ENCODE data around the gene SBNO1. TPM values are rescaled to one million over a fixed set of nuclear protein-coding genes. Genes with fewer than 3 reads are reported as not detected.
A peak's percentile ranks its signal among the peaks of the same experiment; 100 is the strongest.

Gene SBNO1
- total and polyA plus RNA-seq, 2 donors (not counting 3 experiments of a cell fraction or from before 2014, with no cell fraction given) = 4.8 to 34.2 TPM

DNA sequence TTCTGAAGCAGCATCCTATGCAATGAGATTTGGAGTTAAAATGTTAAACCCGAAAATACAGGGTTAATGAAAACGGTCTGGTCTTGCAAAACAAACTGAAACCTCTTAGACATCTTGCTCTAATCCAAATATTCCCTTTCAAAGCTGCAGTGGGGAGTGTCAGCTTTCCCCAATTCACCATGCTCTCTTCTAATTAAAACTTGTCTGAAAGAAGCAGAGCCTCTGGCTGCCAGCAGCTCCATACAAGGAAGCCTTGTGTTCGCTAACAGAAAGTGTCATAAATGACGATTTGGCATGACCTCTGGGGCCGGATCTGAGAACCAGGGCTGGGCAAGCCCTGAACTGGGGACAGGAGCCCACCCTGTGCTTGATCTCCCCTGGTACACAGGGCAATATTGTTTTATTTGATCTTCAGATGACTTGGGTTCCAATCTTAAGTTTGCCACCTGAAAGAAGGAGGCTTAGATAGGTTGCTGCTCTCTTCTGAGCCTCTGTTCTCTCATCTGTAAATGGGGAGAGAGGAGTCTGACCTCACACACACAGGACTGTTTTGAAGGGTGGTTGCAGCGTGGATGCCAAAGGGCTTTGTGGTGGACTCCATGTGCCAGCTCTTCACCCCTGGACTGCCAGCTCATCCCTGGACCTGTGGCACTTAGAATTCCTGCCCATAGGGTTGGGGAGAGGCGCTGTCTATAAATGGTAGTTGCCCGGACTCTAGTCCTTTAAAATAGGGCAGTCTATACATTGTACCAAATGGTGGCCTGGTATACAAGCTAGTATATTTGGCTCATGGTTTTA, 27.1 kb upstream of the SBNO1 start:
- Histone ChIP-seq H2AFZ (ENCODE audit: low read depth, low read length) (no peak overlapping the region), H3K36me3 (ENCODE audit: control insufficient read depth in 2 of 2, extremely low read depth in 1 of 2, insufficient read depth in 2 of 2, low read length in 2 of 2) (peaks cover 22 to 31% of the 10 kb centered on the region in 2 experiments), H3K9ac (replicated peaks; ENCODE audit: extremely low read depth, insufficient read depth, low read length) (no peak overlapping the region), H3K4me2 (ENCODE audit: insufficient read depth, low read length) (peak overlapping the region; percentile 46), H3K9me1 (replicated peaks; ENCODE audit: control insufficient read depth, extremely low read depth, insufficient read depth, low read length) (no peaks in the 10 kb centered on the region), H3K9me3 (replicated peaks; ENCODE audit: control insufficient read depth, insufficient read depth, low read length) (no peaks in the 10 kb centered on the region), H3K4me1 (ENCODE audit: control insufficient read depth, extremely low read depth, insufficient read depth, low read length) (peaks cover 28% of the 10 kb centered on the region), H3K27me3 (ENCODE audit: control insufficient read depth in 2 of 2, insufficient read depth in 2 of 2, low read length in 2 of 2) (no peaks in the 10 kb centered on the region), H3K79me2 (ENCODE audit: control insufficient read depth, insufficient read depth, low read length) (peaks cover 72% of the 10 kb centered on the region), H3K27ac (ENCODE audit: insufficient read depth, low read depth, low read length) (no peak overlapping the region), H3K4me3 (replicated peaks in 1 of 3; ENCODE audit: insufficient read depth in 1 of 3, low read depth in 1 of 3, low read length in 3 of 3) (no peak overlapping the region), H4K20me1 (replicated peaks; ENCODE audit: control insufficient read depth, extremely low read depth, insufficient read depth, low read length) (no peaks in the 10 kb centered on the region)
- intact Hi-C loops (cut with micrococcal nuclease) = loop anchor here (2.0 kb wide), 2 partner anchors 45 to 191 kb away; partner anchors contain the start of gene RILPL2
- TF ChIP-seq, protein P1, sequence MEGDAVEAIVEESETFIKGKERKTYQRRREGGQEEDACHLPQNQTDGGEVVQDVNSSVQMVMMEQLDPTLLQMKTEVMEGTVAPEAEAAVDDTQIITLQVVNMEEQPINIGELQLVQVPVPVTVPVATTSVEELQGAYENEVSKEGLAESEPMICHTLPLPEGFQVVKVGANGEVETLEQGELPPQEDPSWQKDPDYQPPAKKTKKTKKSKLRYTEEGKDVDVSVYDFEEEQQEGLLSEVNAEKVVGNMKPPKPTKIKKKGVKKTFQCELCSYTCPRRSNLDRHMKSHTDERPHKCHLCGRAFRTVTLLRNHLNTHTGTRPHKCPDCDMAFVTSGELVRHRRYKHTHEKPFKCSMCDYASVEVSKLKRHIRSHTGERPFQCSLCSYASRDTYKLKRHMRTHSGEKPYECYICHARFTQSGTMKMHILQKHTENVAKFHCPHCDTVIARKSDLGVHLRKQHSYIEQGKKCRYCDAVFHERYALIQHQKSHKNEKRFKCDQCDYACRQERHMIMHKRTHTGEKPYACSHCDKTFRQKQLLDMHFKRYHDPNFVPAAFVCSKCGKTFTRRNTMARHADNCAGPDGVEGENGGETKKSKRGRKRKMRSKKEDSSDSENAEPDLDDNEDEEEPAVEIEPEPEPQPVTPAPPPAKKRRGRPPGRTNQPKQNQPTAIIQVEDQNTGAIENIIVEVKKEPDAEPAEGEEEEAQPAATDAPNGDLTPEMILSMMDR (IDR thresholded peaks at IDR 0.05; ENCODE audit: extremely low read depth in 1 of 2, insufficient read depth in 1 of 2, low read depth in 1 of 2, low read length in 2 of 2) = no peak
- no peak for TF ChIP-seq FOS (IDR thresholded peaks at IDR 0.05; ENCODE audit: borderline replicate concordance, insufficient read depth, low read length)
- no peak for TF ChIP-seq POLR2A (IDR thresholded peaks at IDR 0.05; ENCODE audit: low read depth, low read length)
- TF ChIP-seq POLR2AphosphoS5 (IDR thresholded peaks at IDR 0.05; ENCODE audit: insufficient read depth, low read depth, low read length) = no peak
- TF ChIP-seq, protein P2, sequence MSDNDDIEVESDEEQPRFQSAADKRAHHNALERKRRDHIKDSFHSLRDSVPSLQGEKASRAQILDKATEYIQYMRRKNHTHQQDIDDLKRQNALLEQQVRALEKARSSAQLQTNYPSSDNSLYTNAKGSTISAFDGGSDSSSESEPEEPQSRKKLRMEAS (IDR thresholded peaks at IDR 0.05; ENCODE audit: insufficient read depth, insufficient read length) = no peak
- TF ChIP-seq MYC (IDR thresholded peaks at IDR 0.05; ENCODE audit: low read depth, low read length) = no peak
- TF ChIP-seq EZH2 (IDR thresholded peaks at IDR 0.05; ENCODE audit: borderline replicate concordance, low read depth, low read length, severe bottlenecking) = no peak
- TF ChIP-seq JUN (IDR thresholded peaks at IDR 0.05; ENCODE audit: borderline replicate concordance, insufficient read depth, insufficient read length, low read depth) = no peak
- no peak for TF ChIP-seq GATA2 (IDR thresholded peaks at IDR 0.05; ENCODE audit: insufficient read depth, insufficient read length, low read depth, low read length)
- FAIRE-seq (no peak), DNase-seq (ENCODE audit: low read depth, low spot score) (no peak)
- BruUV-seq (replicated peaks) = no TSS peak
- ChIA-PET POLR2A (interaction anchor here (1.1 kb wide), 1 partner anchor 192 kb away, joined by 4 read pairs; no protein-coding TSS in a partner anchor), CTCF (interaction anchor here (1.4 to 1.9 kb wide), 4 partner anchors 26 to 191 kb away, joined by 3 to 14 read pairs (median 6); partner anchors contain the start of gene SBNO1)
- dilution Hi-C loops (cut with MboI; ENCODE audit: extremely low pct_ligation_motif_present, low sequenced_read_pairs) = loop anchor here (10.0 kb wide), 1 partner anchor 233 kb away; no protein-coding TSS in a partner anchor
